Neural cell (in vitro differentiated cells): Measurements from ENCODE around the gene MBNL2.

Experiments used
- EP300 ChIP-seq: fragments of 450-650 bp; conservative IDR thresholded peaks from 2 replicates; pipeline ENCODE4 v1.6.1; 2014; ENCODE audit warnings: antibody characterized with exemption, mild to moderate bottlenecking, moderate library complexity; ENCODE audit not compliant: poor library complexity, severe bottlenecking
- POLR2AphosphoS5 ChIP-seq: IDR thresholded peaks from 2 replicates; pipeline ENCODE4 v1.6.1; 2012
- SMC3 ChIP-seq: fragments of 450-650 bp; conservative IDR thresholded peaks from 2 replicates; pipeline ENCODE4 v1.6.1; 2014; ENCODE audit warnings: antibody characterized with exemption, mild to moderate bottlenecking, moderate library complexity; ENCODE audit not compliant: poor library complexity
- TF ChIP-seq, protein P1 (sequence below): fragments of 450-650 bp; IDR thresholded peaks from 2 replicates; pipeline ENCODE4 v1.5.1; 2014; ENCODE audit warnings: antibody characterized with exemption, mild to moderate bottlenecking, moderate library complexity; ENCODE audit not compliant: poor library complexity, severe bottlenecking

DNA sequence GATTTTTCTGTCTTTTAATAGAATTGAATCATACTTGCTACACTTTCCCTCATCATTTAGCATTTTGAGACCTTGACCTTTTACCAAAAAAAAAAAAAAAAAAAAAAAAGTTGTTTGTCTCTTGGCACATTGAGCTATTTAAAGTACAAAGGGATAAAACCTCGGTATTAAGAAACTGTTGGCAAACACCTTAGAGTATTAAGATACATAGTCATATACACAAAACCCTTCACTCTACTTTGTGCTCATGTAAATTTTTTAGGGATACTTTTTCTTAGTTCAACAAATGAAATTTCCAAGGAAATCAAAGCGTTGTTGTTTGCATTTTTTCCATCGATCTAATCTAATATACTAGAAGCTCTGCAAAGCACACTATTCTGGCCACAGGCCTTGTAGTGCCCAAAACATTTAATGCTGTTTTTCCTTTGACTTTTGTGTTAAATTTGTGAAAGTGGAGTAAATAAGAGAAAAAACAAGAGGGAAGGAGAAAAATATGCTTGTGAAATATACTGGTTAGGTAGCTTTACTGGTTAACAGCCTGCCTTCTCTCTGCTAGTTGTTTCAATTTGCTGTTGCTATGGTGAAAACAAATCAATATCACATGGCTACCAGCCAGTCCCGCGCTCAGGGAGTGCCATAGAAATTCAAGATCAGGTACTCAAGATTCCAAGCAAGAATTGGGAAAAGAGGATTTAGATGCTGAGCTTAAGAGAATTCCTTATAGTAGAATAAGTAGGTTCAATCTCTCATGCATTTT, 2.6 kb downstream of the MBNL2 start:
- TF ChIP-seq, protein P1, sequence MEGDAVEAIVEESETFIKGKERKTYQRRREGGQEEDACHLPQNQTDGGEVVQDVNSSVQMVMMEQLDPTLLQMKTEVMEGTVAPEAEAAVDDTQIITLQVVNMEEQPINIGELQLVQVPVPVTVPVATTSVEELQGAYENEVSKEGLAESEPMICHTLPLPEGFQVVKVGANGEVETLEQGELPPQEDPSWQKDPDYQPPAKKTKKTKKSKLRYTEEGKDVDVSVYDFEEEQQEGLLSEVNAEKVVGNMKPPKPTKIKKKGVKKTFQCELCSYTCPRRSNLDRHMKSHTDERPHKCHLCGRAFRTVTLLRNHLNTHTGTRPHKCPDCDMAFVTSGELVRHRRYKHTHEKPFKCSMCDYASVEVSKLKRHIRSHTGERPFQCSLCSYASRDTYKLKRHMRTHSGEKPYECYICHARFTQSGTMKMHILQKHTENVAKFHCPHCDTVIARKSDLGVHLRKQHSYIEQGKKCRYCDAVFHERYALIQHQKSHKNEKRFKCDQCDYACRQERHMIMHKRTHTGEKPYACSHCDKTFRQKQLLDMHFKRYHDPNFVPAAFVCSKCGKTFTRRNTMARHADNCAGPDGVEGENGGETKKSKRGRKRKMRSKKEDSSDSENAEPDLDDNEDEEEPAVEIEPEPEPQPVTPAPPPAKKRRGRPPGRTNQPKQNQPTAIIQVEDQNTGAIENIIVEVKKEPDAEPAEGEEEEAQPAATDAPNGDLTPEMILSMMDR = no peak
- no peak for TF ChIP-seq POLR2AphosphoS5
- peak; percentile 18 for TF ChIP-seq EP300
- TF ChIP-seq SMC3 = no peak
